ENCODE data around the gene PDZD11. TPM values are rescaled to one million over a fixed set of nuclear protein-coding genes. Genes with fewer than 3 reads are reported as not detected.
"Not testable (repeated sequence)": the region's sequence is repeated elsewhere in the genome, so short reads cannot be mapped to it uniquely, and the experiment has no call there.

The PDZD11 gene
- total RNA-seq, 1 experiment from 2014 or later, result 51.2 TPM

DNA sequence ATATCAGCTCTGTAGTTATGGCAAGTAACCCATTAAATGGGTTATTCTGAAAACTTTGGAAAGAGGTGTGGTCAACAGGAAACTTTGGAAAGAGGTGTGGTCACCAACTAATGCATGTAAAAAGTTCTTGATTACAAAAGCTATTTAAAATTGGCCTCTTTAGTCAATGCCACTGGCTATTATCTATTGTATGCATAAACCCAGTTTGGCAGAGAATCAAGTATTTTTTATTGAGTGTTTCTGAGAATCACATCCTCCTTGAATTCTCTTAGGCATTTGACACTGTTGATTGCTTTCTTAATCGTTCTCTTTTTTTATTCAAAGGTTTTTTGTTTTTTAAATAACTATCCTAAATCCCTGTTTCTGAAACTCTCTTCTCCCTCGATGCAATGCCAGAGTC is 37.2 kb downstream of the PDZD11 start:
- H3K9me3 ChIP-seq (ENCODE audit: insufficient read depth, low read depth), result no peaks in the 10 kb centered on the region; the same call in 1 of the 2 replicates
- H3K9me2 ChIP-seq (ENCODE audit: insufficient read depth), result no peaks in the 10 kb centered on the region
- no peaks in the 10 kb centered on the region for H4K20me1 ChIP-seq (ENCODE audit: insufficient read depth)
- H2AFZ ChIP-seq, result no peak overlapping the region
- no peaks in the 10 kb centered on the region for H3K27me3 ChIP-seq (ENCODE audit: insufficient read depth, low read depth)
- H3K4me2 ChIP-seq, result no peak overlapping the region
- BruUV-seq (replicated peaks), result no TSS peak
- no peaks in the 10 kb centered on the region for H3K36me3 ChIP-seq (ENCODE audit: low read depth)
- TF ChIP-seq, protein P1, sequence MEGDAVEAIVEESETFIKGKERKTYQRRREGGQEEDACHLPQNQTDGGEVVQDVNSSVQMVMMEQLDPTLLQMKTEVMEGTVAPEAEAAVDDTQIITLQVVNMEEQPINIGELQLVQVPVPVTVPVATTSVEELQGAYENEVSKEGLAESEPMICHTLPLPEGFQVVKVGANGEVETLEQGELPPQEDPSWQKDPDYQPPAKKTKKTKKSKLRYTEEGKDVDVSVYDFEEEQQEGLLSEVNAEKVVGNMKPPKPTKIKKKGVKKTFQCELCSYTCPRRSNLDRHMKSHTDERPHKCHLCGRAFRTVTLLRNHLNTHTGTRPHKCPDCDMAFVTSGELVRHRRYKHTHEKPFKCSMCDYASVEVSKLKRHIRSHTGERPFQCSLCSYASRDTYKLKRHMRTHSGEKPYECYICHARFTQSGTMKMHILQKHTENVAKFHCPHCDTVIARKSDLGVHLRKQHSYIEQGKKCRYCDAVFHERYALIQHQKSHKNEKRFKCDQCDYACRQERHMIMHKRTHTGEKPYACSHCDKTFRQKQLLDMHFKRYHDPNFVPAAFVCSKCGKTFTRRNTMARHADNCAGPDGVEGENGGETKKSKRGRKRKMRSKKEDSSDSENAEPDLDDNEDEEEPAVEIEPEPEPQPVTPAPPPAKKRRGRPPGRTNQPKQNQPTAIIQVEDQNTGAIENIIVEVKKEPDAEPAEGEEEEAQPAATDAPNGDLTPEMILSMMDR (conservative IDR thresholded peaks at IDR 0.05), result no peak
- TF ChIP-seq EZH2 (IDR thresholded peaks at IDR 0.05; ENCODE audit: low read depth), result no peak
- H3K4me1 ChIP-seq (replicated peaks; ENCODE audit: insufficient read depth), result peaks cover 24% of the 10 kb centered on the region
- H3K4me3 ChIP-seq, result no peak overlapping the region
- DNase-seq, result no peak
- no peaks in the 10 kb centered on the region for H3K79me2 ChIP-seq (ENCODE audit: low read depth)
- H3F3A ChIP-seq (ENCODE audit: insufficient read depth, low read depth), result 0 out of 2 replicates have a peak, but pooled peaks cover 3% of the 10 kb centered on the region
- CTCF ChIA-PET, result no interaction called here
- H3K27ac ChIP-seq, result no peak overlapping the region
- POLR2A ChIA-PET (ENCODE audit: unreplicated experiment), result interaction anchor here (0.6 kb wide), 1 partner anchor 119 kb away, joined by 3 read pairs; the partner anchor contains the start of gene IGBP1
- intact Hi-C loops (cut with micrococcal nuclease; ENCODE audit: unreplicated experiment), result no loop called here

- Histone ChIP-seq H3K27ac (no peak overlapping the region), H3K79me2 (ENCODE audit: low read depth) (no peaks in the 10 kb centered on the region), H3K9me2 (ENCODE audit: insufficient read depth) (no peaks in the 10 kb centered on the region), H3K4me1 (replicated peaks; ENCODE audit: insufficient read depth) (no peaks in the 10 kb centered on the region), H3K4me3 (no peak overlapping the region), H3K27me3 (ENCODE audit: insufficient read depth, low read depth) (no peaks in the 10 kb centered on the region), H3K4me2 (no peak overlapping the region), H2AFZ (no peak overlapping the region), H3K9me3 (ENCODE audit: insufficient read depth, low read depth) (no peaks in the 10 kb centered on the region), H3K36me3 (ENCODE audit: low read depth) (no peaks in the 10 kb centered on the region), H3F3A (ENCODE audit: insufficient read depth, low read depth) (no peaks in the 10 kb centered on the region), H4K20me1 (ENCODE audit: insufficient read depth) (no peaks in the 10 kb centered on the region)
- intact Hi-C loops (cut with micrococcal nuclease; ENCODE audit: unreplicated experiment), result no loop called here
- ChIA-PET CTCF (no interaction called here), POLR2A (ENCODE audit: unreplicated experiment) (no interaction called here)
- no peak for TF ChIP-seq EZH2 (IDR thresholded peaks at IDR 0.05; ENCODE audit: low read depth)
- TF ChIP-seq, protein P1 (conservative IDR thresholded peaks at IDR 0.05), result no peak
- no TSS peak for BruUV-seq (replicated peaks)
- no peak for DNase-seq
These were observed 42.5 kb downstream of the PDZD11 start for GRCh38 chrX:70247252-70247651.

GRCh38 chrX:70244881-70245280 is 44.8 kb downstream of the PDZD11 start:
- intact Hi-C loops (cut with micrococcal nuclease; ENCODE audit: unreplicated experiment), result no loop called here
- Histone ChIP-seq H3K9me3 (ENCODE audit: insufficient read depth, low read depth) (no peaks in the 10 kb centered on the region), H3K27me3 (ENCODE audit: insufficient read depth, low read depth) (no peaks in the 10 kb centered on the region), H4K20me1 (ENCODE audit: insufficient read depth) (no peaks in the 10 kb centered on the region), H3K9me2 (ENCODE audit: insufficient read depth) (no peaks in the 10 kb centered on the region), H2AFZ (no peak overlapping the region), H3K4me2 (no peak overlapping the region), H3K4me1 (replicated peaks; ENCODE audit: insufficient read depth) (no peaks in the 10 kb centered on the region), H3F3A (ENCODE audit: insufficient read depth, low read depth) (no peaks in the 10 kb centered on the region), H3K36me3 (ENCODE audit: low read depth) (no peaks in the 10 kb centered on the region), H3K27ac (no peak overlapping the region), H3K79me2 (ENCODE audit: low read depth) (no peaks in the 10 kb centered on the region), H3K4me3 (no peak overlapping the region)
- DNase-seq, result no peak
- BruUV-seq (replicated peaks), result no TSS peak
- TF ChIP-seq EZH2 (IDR thresholded peaks at IDR 0.05; ENCODE audit: low read depth), result no peak
- TF ChIP-seq, protein P1 (conservative IDR thresholded peaks at IDR 0.05), result no peak
- CTCF ChIA-PET, result no interaction called here
- POLR2A ChIA-PET (ENCODE audit: unreplicated experiment), result no interaction called here

- intact Hi-C loops (cut with micrococcal nuclease; ENCODE audit: unreplicated experiment); POLR2A ChIA-PET (ENCODE audit: unreplicated experiment); H3K4me2 ChIP-seq; H3K9me3 ChIP-seq (ENCODE audit: insufficient read depth, low read depth); H3K79me2 ChIP-seq (ENCODE audit: low read depth); H3K36me3 ChIP-seq (ENCODE audit: low read depth); H3K4me3 ChIP-seq; H3K4me1 ChIP-seq (replicated peaks; ENCODE audit: insufficient read depth); H3K27me3 ChIP-seq (ENCODE audit: insufficient read depth, low read depth); H3F3A ChIP-seq (ENCODE audit: insufficient read depth, low read depth); H4K20me1 ChIP-seq (ENCODE audit: insufficient read depth); BruUV-seq (replicated peaks); H3K9me2 ChIP-seq (ENCODE audit: insufficient read depth); DNase-seq; H2AFZ ChIP-seq; H3K27ac ChIP-seq; CTCF ChIA-PET: not testable (repeated sequence)
These were observed 46.1 kb downstream of the PDZD11 start for GRCh38 chrX:70243601-70244000.
